Activated CD8-positive, alpha-beta memory T cell treated with anti-CD3 and anti-CD28 coated beads, Interleukin-2, amount 10 ng/mL, durations not matched to agents 7 days and 5 days (primary cell): ENCODE data around the gene PFN2. TPM values are rescaled to one million over a fixed set of nuclear protein-coding genes. Genes with fewer than 3 reads are reported as not detected.

Experiments used
- ATAC-seq: fragments of 150-1000 bp; cut with Tn5 transposase; one replicate; pipeline ENCODE4 v1.10.0; 2021; ENCODE audit warnings: moderate library complexity
- CTCF ChIA-PET: fragments of 350-600 bp; sonication (Branson Sonifier 250); formaldehyde crosslinking; loops from one replicate; lab custom pipeline; 2021; ENCODE audit warnings: antibody characterized with exemption; lab: Charles Lee
- DNase-seq: peaks from one replicate; pipeline ENCODE4 v3.0.0-alpha.2; 2020
- H3K27ac Mint-ChIP-seq: one replicate; pipeline ENCODE4 v1.8.0; 2021; ENCODE audit warnings: mild to moderate bottlenecking, mixed read lengths
- H3K27me3 Mint-ChIP-seq: one replicate; pipeline ENCODE4 v1.8.0; 2021; ENCODE audit warnings: mixed read lengths
- H3K36me3 Mint-ChIP-seq: one replicate; pipeline ENCODE4 v1.8.0; 2021; ENCODE audit warnings: mild to moderate bottlenecking, mixed read lengths
- H3K4me1 Mint-ChIP-seq: one replicate; pipeline ENCODE4 v1.8.0; 2021; ENCODE audit warnings: mixed read lengths
- H3K4me3 Mint-ChIP-seq: one replicate; pipeline ENCODE4 v1.8.0; 2021; ENCODE audit warnings: mild to moderate bottlenecking, moderate library complexity, mixed read lengths
- H3K9me3 Mint-ChIP-seq: one replicate; pipeline ENCODE4 v1.8.0; 2022; ENCODE audit warnings: low read depth, mixed read lengths
- total RNA-seq, 2 experiments: library from RNA; stranded (reverse); gene quantifications; one replicate each; pipeline ENCODE4 v1.2.3, GENCODE V29; 2021

Gene PFN2
- total RNA-seq, 2 experiments from 2014 or later, result 1.0 to 1.1 TPM

- CTCF ChIA-PET, result no interaction called here
- Mint-ChIP-seq H3K4me1 (peaks cover 6% of the 10 kb centered on the region), H3K27ac (no peak overlapping the region), H3K9me3 (no peaks in the 10 kb centered on the region), H3K36me3 (peaks cover 17% of the 10 kb centered on the region), H3K4me3 (no peak overlapping the region), H3K27me3 (no peaks in the 10 kb centered on the region)
- DNase-seq (no peak), ATAC-seq (no peak)
Observed at GRCh38 chr3:149934524-149934923, 36.2 kb downstream of the PFN2 start.

GRCh38 chr3:149933858-149934257 is 36.8 kb downstream of the PFN2 start:
- Mint-ChIP-seq H3K36me3 (peaks cover 22% of the 10 kb centered on the region), H3K27me3 (no peaks in the 10 kb centered on the region), H3K27ac (no peak overlapping the region), H3K4me3 (no peak overlapping the region), H3K9me3 (no peaks in the 10 kb centered on the region), H3K4me1 (peaks cover 6% of the 10 kb centered on the region)
- ATAC-seq, result no peak
- no peak for DNase-seq
- CTCF ChIA-PET, result no interaction called here

GRCh38 chr3:149933008-149933407 is 37.7 kb downstream of the PFN2 start:
- H3K4me3 Mint-ChIP-seq, result no peak overlapping the region
- DNase-seq (no peak), ATAC-seq (no peak)
- no peak overlapping the region for H3K27ac Mint-ChIP-seq
- H3K27me3 Mint-ChIP-seq, result no peaks in the 10 kb centered on the region
- CTCF ChIA-PET, result interaction anchor here (0.6 to 1.0 kb wide), 2 partner anchors 34 to 113 kb away, joined by 3 read pairs; no protein-coding TSS in a partner anchor
- no peaks in the 10 kb centered on the region for H3K9me3 Mint-ChIP-seq
- H3K36me3 Mint-ChIP-seq, result peaks cover 24% of the 10 kb centered on the region
- H3K4me1 Mint-ChIP-seq, result peaks cover 6% of the 10 kb centered on the region

DNA sequence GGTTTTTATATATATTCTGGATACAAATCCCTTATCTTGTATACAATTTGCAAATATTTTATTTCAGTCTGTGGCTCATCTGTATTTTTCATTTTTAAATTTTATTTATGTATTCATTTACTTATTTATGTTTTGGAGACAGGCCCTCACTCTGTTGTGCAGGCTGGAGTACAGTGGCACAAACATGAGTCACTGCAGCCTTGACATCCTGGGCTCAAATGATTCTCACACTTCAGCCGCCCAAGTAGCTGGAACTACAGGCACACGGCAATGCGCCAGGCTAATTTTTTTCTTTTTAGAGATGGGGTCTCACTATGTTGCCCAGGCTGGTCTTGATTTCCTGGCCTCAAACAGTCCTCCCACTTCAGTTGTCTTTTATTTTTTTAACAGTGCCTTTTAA is 50.6 kb downstream of the PFN2 start:
- no peaks in the 10 kb centered on the region for H3K27me3 Mint-ChIP-seq
- H3K4me1 Mint-ChIP-seq, result no peaks in the 10 kb centered on the region
- H3K9me3 Mint-ChIP-seq, result no peaks in the 10 kb centered on the region
- DNase-seq (no peak), ATAC-seq (no peak)
- peaks cover 33% of the 10 kb centered on the region for H3K36me3 Mint-ChIP-seq
- no peak overlapping the region for H3K27ac Mint-ChIP-seq
- CTCF ChIA-PET, result interaction anchor here (1.2 kb wide), 1 partner anchor 16 kb away, joined by 4 read pairs; no protein-coding TSS in a partner anchor
- H3K4me3 Mint-ChIP-seq, result no peak overlapping the region

DNA sequence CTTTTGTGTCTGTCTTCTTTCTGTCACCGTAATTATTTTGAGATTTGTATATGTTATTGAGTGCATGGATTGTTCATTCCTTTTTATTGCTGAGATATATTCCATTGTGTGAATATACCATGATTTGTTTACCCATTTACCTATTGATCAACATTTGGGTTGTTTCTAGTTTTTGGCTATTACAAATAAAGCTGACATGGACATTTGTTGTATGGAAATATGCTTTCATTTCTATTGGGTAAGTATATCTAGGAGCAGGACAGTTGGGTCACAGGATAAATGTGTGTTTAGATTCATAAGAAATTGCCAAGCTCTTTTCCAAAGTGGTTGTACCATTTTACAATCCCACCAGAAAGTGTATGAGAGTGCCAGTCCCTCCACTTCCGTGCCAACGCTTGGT is 51.2 kb downstream of the PFN2 start:
- H3K27me3 Mint-ChIP-seq, result no peaks in the 10 kb centered on the region
- CTCF ChIA-PET, result interaction anchor here (1.6 kb wide), 1 partner anchor 18 kb away, joined by 3 read pairs; no protein-coding TSS in a partner anchor
- no peak overlapping the region for H3K27ac Mint-ChIP-seq
- DNase-seq (no peak), ATAC-seq (no peak)
- no peaks in the 10 kb centered on the region for H3K9me3 Mint-ChIP-seq
- H3K36me3 Mint-ChIP-seq, result peaks cover 35% of the 10 kb centered on the region
- H3K4me3 Mint-ChIP-seq, result no peak overlapping the region
- H3K4me1 Mint-ChIP-seq, result no peaks in the 10 kb centered on the region

DNA sequence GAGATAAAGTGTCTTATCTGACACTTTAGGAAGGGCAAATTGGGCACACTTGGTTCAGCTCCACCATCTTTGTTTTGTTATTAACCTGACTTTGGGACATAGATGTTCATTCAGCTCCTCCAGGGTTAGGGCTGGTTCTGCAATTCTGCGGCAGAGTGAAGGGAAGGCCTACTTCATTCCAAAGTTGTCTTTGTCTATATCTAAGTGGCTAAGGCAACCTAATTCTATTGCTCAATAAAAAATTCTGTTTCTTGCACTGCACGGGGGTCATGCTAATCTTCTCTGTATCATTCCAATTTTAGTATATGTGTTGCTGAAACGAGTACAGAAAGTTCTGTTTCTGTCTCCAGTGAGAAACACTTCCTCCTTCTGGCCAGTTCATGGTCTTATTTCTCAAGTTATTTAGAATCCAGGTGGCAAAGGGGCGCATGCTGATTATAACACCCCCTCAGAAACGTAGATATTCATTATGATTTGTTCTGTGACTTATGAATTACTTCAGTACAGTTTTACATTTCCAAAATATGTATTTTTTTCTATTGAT is 53.5 kb downstream of the PFN2 start:
- no peaks in the 10 kb centered on the region for H3K27me3 Mint-ChIP-seq
- no peaks in the 10 kb centered on the region for H3K9me3 Mint-ChIP-seq
- DNase-seq (no peak), ATAC-seq (no peak)
- CTCF ChIA-PET, result no interaction called here
- peaks cover 36% of the 10 kb centered on the region for H3K36me3 Mint-ChIP-seq
- H3K4me3 Mint-ChIP-seq, result no peak overlapping the region
- H3K4me1 Mint-ChIP-seq, result no peaks in the 10 kb centered on the region
- H3K27ac Mint-ChIP-seq, result no peak overlapping the region

Other genes starting within 250 kb of the PFN2 start
- 10 to 100 TPM; 35.5 to 38.9 TPM for gene COMMD2, start 218.4 kb downstream of the PFN2 start, total RNA-seq
- gene ANKUB1, start 178.3 kb downstream of the PFN2 start, total RNA-seq, result not detected
- gene RNF13, start 157.7 kb downstream of the PFN2 start, total RNA-seq, result 10 to 100 TPM; 29.6 to 39.7 TPM